IgD-negative memory B cell (primary cell): ENCODE measurements around the gene AGTR1. TPM values are rescaled to one million over a fixed set of nuclear protein-coding genes. Genes with fewer than 3 reads are reported as not detected.

Experiments
- H3K27ac Mint-ChIP-seq, 3 donors: one replicate each; pipeline ENCODE4 v1.8.0; 2020 to 2022; ENCODE audit warnings: mild to moderate bottlenecking in 3 of 3, mixed read lengths in 3 of 3, moderate library complexity in 1 of 3
- H3K27me3 Mint-ChIP-seq: one replicate; pipeline ENCODE4 v1.8.0; 2021; ENCODE audit warnings: mixed read lengths
- H3K36me3 Mint-ChIP-seq: one replicate; pipeline ENCODE4 v1.8.0; 2020; ENCODE audit warnings: mild to moderate bottlenecking, mixed read lengths
- H3K4me1 Mint-ChIP-seq, 3 donors: one replicate each; pipeline ENCODE4 v1.8.0; 2020 to 2022; ENCODE audit warnings: mixed read lengths in 3 of 3, mild to moderate bottlenecking in 1 of 3
- H3K4me3 Mint-ChIP-seq, 4 donors: one replicate each; pipeline ENCODE4 v1.8.0; 2020 to 2022; ENCODE audit warnings: mild to moderate bottlenecking in 4 of 4, mixed read lengths in 4 of 4, moderate library complexity in 3 of 4
- H3K9me3 Mint-ChIP-seq, 3 donors: one replicate each; pipeline ENCODE4 v1.8.0; 2020 to 2021; ENCODE audit warnings: mixed read lengths in 3 of 3, mild to moderate bottlenecking in 1 of 3
- polyA plus RNA-seq: library from polyadenylated mRNA; unstranded; fragments of 300-500 nt; fragmentation: Illumina TruSeq; gene quantifications from one replicate; pipeline ENCODE4 v1.2.3, GENCODE V29; 2021

AGTR1 gene
- not detected for polyA plus RNA-seq

DNA sequence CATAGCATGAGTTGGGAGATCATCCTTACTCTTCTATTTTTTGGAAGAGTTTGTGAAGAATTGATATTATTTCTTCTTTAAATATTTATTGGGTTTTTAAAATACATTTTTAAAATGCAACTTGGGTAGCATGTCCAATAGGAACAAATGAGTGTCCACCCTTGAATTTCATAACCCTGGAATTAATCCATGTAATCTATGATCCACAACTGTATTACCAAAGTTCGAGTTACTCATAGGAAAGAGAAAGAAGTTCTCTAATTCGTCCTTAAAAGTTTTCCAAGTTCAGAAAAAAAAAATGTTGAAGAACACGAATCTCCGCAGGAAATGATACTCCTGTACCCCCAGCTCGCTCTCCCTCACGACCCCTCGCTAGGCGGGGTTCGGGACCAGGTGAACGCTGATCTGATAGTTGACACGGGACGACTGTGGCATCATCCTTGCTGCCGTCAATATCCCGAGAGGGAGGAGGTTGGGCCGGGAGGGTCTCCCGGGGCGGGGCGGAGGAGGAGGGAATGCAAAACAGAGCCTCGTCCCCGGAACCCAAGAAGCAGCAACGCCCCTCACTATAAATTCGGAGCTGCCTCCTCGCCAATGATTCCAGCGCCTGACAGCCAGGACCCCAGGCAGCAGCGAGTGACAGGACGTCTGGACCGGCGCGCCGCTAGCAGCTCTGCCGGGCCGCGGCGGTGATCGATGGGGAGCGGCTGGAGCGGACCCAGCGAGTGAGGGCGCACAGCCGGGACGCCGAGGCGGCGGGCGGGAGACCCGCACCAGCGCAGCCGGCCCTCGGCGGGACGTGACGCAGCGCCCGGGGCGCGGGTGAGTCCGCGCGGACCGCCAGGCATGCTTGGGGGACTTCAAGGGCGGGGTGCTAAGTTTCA lies at the start of gene AGTR1:
Gene AGTR1, plus strand, starts transcription at position 598 of the 884 bp plus-strand sequence. CDS start 43,133 bp downstream, outside the sequence.
- no peak within 1 kb of the TSS for H3K27ac Mint-ChIP-seq
- no peaks in the 10 kb centered on the region for H3K36me3 Mint-ChIP-seq
- peaks cover 15% of the 10 kb centered on the region for H3K27me3 Mint-ChIP-seq
- H3K4me3 Mint-ChIP-seq, result peak within 1 kb of the TSS in 1 of 4 donors; percentile 30
- peaks cover 0 to 3% (median 2%) of the 10 kb centered on the region in 3 donors for H3K9me3 Mint-ChIP-seq
- H3K4me1 Mint-ChIP-seq, result no peaks in the 10 kb centered on the region

DNA sequence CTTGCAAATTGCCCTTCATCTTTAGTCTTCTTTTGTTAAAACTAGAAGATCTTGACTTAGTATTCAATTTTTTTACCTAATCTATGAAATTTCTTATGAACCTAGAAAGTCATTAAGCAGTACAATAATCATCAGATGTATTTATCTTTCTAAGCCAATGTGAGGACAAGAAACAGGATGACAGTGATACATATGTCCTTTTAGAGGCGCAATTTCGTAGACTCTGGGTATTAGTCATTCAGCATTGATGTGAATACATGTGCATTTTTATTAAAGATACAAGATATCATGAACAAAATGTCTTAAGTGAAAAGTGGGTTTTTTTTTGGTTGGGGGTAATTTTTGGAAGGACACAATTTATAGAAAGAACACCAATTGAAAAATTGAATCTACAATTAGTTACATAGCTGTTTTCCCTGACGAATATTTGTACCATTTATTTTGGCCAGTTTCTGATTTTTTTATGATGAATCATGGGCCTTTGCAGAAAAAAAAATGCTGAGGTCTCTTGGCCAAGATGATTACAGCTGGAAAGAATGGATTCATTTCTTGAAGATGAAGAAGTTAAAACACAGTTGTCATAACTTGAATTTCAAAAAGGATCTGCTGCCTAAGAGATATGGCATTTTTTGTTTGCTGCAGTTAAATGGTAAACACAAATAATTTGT lies 48.9 kb upstream of the AGTR1 start:
- H3K27me3 Mint-ChIP-seq, result no peaks in the 10 kb centered on the region
- no peak overlapping the region for H3K4me3 Mint-ChIP-seq
- no peaks in the 10 kb centered on the region for H3K36me3 Mint-ChIP-seq
- peaks cover 0 to 1% (median 0%) of the 10 kb centered on the region in 3 donors for H3K9me3 Mint-ChIP-seq
- H3K27ac Mint-ChIP-seq, result no peak overlapping the region
- no peaks in the 10 kb centered on the region for H3K4me1 Mint-ChIP-seq

DNA sequence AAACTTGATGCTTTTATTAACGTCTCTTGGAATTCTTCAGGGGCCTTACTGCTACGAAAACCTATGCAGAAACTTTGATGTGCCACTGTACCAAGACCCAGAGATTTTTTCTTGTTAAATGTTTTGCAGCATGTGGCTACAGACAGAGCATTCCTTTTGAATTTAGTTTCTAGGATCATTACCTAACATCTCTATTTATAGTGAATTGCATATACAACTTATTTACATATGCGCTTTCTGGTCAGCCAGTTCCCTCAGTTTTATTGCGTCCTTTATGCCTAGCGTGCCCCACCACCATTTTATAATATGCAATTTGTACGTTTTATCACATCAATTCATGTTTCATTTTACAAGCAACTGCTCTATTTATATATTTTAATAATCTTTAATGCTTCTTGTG lies 46.2 kb upstream of the AGTR1 start:
- Mint-ChIP-seq H3K27ac (no peak overlapping the region), H3K36me3 (no peaks in the 10 kb centered on the region), H3K9me3 (no peaks in the 10 kb centered on the region), H3K27me3 (no peaks in the 10 kb centered on the region), H3K4me3 (no peak overlapping the region), H3K4me1 (no peaks in the 10 kb centered on the region)

DNA sequence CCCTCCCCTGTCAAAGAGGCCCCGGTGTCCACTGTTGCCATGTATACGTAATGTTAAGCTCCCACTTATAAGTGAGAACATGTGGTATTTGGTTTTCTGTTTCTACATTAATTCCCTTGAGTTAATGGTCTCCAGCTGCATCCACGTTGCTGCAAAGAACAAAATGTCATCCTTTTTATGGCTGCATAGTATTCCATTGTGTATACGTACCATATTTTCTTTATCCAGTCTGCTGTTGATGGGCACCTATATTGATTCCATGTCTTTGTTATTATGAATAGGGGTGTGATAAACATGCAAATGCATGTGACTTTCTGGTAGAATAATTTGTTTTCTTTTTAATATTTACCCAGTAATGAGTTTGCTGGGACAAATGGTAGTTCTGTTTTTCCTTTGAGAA lies 43.3 kb upstream of the AGTR1 start:
- no peak overlapping the region for H3K4me3 Mint-ChIP-seq
- H3K36me3 Mint-ChIP-seq, result no peaks in the 10 kb centered on the region
- H3K27ac Mint-ChIP-seq, result no peak overlapping the region
- H3K27me3 Mint-ChIP-seq, result peaks cover 2% of the 10 kb centered on the region
- no peaks in the 10 kb centered on the region for H3K4me1 Mint-ChIP-seq
- no peaks in the 10 kb centered on the region for H3K9me3 Mint-ChIP-seq

DNA sequence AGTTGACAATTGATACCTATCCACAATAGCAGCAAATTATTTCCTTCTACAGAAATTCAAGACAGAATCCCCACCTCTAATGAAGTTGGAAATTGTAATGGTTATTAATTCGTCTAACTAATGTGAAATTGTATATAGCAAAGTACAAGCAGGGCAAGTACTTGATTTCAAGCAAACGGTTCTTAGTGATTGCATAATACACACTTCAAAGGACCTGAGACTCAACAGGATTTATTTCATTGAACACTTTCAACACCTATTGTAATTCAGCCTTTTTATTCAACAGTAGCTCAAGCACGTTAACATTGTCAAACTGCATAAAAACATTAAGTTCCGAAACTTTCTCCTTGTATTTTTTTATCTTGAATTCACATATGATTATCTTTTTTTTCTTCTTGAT lies 40.2 kb upstream of the AGTR1 start:
- Mint-ChIP-seq H3K4me3 (no peak overlapping the region), H3K27me3 (peaks cover 3% of the 10 kb centered on the region), H3K27ac (no peak overlapping the region), H3K9me3 (peaks cover 0 to 1% (median 0%) of the 10 kb centered on the region in 3 donors), H3K4me1 (no peaks in the 10 kb centered on the region), H3K36me3 (no peaks in the 10 kb centered on the region)

DNA sequence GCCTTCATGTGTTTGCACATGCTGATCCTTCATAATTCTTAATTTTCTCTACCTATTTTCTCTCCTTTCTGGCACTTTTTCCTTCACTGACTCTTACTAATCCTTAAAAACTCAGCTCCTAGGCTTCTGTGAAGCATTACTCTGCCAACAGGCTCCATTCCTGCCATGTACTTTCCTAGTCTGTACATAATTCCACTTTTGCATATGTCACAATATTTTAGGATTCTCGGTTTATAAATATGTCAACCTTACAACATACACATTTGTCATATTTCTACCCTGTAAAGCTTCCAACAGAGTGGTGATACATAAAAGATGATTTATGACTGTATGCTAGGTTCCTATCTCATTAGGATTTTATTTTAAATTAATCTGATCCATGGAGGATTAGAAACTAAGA lies 38.2 kb upstream of the AGTR1 start:
- no peaks in the 10 kb centered on the region for H3K4me1 Mint-ChIP-seq
- H3K9me3 Mint-ChIP-seq, result peaks cover 0 to 1% (median 0%) of the 10 kb centered on the region in 3 donors
- H3K27ac Mint-ChIP-seq, result no peak overlapping the region
- H3K36me3 Mint-ChIP-seq, result no peaks in the 10 kb centered on the region
- peaks cover 3% of the 10 kb centered on the region for H3K27me3 Mint-ChIP-seq
- no peak overlapping the region for H3K4me3 Mint-ChIP-seq

DNA sequence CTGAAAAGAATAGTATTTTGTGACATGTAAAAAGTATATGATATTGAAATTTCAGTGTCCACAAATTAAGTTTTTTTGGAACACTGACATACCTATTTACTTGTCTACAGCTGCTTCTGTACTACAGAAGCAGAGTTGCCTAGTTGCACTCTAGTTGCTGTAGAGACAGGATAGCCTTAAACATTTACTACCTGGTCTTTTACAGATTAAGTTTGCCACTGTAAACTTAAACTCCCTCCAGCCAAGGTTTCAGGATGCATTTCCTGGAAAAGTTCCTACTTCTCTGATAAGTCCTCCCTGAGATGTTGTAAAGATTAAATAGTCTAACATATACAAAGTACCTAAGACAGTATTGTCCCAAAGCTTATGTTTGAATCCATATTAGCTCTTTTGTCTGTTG lies 17.4 kb upstream of the AGTR1 start:
- H3K4me1 Mint-ChIP-seq, result no peaks in the 10 kb centered on the region
- H3K27ac Mint-ChIP-seq, result no peak overlapping the region
- H3K27me3 Mint-ChIP-seq, result no peaks in the 10 kb centered on the region
- H3K36me3 Mint-ChIP-seq, result no peaks in the 10 kb centered on the region
- H3K9me3 Mint-ChIP-seq, result no peaks in the 10 kb centered on the region
- H3K4me3 Mint-ChIP-seq, result no peak overlapping the region

DNA sequence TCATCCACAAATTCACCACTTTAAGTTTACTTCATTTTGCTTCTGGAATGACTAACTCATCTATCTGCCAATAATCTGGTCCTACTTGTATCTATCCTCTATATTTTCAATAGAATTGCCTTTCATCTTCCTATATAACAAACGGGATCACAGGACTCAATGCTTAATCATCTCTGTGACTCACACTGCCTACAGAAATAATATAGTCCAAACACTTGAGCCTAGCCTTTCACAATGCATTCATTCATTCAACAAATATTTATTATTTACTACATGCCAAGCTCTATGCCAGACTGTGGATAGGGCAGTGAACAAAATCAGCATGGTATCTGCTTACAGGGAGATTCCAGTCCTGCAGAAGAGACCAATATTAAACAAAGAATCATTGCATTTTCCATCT lies 16.6 kb upstream of the AGTR1 start:
- Mint-ChIP-seq H3K4me3 (no peak overlapping the region), H3K36me3 (no peaks in the 10 kb centered on the region), H3K27me3 (no peaks in the 10 kb centered on the region), H3K9me3 (no peaks in the 10 kb centered on the region), H3K27ac (no peak overlapping the region), H3K4me1 (no peaks in the 10 kb centered on the region)

DNA sequence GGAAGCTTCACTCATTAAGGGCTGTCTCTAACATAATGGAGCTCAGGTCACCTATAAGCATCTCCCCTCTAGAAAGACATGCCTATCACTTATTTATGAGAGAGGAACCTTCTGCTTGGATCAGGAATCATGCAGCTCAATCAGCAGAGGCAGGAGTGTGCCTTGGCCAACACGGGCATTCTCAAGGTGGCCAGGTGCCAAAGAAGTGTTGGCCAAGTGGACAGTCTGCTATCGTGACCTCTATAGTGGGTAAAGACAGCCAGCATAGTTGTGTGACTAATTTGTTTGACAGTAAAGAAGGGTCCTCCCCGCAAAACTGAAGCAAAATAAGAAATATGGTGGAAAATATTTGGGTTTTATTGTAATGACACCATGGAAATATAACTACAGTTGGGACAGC lies 14.7 kb upstream of the AGTR1 start:
- H3K27ac Mint-ChIP-seq, result no peak overlapping the region
- no peaks in the 10 kb centered on the region for H3K27me3 Mint-ChIP-seq
- H3K4me3 Mint-ChIP-seq, result no peak overlapping the region
- H3K4me1 Mint-ChIP-seq, result no peaks in the 10 kb centered on the region
- H3K9me3 Mint-ChIP-seq, result peaks cover 0 to 1% (median 0%) of the 10 kb centered on the region in 3 donors
- H3K36me3 Mint-ChIP-seq, result no peaks in the 10 kb centered on the region

DNA sequence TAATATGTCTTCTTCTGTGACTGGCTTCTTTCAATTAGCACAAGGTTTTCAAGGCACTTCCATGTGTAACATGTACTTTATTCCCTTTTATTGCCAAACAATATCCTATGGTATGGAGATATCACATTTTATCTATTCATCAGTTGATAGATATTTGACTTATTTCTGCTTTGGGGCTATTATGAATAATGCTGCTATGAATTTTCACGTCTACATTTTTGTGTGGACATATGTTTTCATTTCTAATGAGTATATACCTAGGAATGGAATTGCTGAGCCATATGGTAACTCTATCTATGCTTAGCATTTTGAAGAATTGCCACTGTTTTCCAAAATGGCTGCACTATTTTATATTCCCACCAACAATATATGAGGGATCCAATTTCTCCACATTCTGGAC lies 3.6 kb upstream of the AGTR1 start:
- Mint-ChIP-seq H3K27me3 (peaks cover 15% of the 10 kb centered on the region), H3K4me3 (no peak overlapping the region), H3K36me3 (no peaks in the 10 kb centered on the region), H3K4me1 (no peaks in the 10 kb centered on the region), H3K9me3 (peaks cover 0 to 5% (median 0%) of the 10 kb centered on the region in 3 donors), H3K27ac (no peak overlapping the region)

DNA sequence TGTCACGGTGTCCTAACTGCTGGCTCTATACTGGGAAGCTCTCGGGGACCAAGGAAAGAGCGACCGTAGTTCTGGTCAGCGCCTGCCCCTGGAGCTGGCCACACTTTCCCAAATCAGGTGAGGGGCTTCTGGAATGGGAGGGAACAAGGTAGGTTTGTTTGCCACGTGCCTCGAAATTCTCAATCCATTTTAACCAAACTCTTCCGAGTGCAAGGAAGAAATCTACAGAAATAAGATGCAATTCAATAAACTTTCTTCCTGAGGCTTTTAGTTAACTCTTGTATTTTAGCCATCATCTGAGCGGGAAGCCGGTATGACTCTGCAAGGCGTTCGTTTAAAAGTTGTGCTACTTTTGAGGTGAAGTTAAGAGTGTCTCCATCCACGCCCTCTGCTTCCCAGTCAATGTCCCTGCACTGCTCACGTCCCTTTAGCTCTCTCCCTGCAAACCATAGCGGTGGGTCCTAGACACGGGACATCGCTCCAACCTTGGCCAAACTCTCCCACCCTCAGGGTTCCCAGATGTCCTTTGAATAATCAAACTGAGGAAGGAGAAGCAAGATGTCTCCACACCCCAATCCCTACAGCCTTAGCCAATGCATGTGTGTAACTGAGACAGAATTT lies 597 bp downstream of the AGTR1 start:
- Mint-ChIP-seq H3K36me3 (no peaks in the 10 kb centered on the region), H3K27ac (no peak overlapping the region), H3K4me3 (no peak overlapping the region), H3K27me3 (peaks cover 15% of the 10 kb centered on the region), H3K9me3 (peaks cover 0 to 4% (median 3%) of the 10 kb centered on the region in 3 donors), H3K4me1 (no peaks in the 10 kb centered on the region)

DNA sequence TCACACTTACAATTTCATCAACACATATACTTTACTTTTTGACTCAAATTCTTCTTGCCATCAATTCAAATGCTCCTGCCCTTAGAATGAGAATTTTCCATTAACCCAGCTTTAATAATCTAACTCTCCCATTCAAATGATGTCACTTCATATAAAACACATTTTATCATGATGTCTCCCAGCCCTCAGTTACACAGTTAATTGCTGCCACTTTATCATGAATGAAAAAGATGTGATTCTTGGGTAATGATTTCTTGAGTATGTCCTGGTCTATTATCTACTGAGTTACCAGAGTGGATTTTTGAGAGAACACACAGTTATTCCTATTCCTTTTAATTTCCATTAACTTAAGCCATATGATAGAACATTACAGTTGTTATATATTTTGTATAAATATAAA lies 7.6 kb downstream of the AGTR1 start:
- Mint-ChIP-seq H3K9me3 (peaks cover 1 to 3% (median 2%) of the 10 kb centered on the region in 3 donors), H3K27me3 (no peaks in the 10 kb centered on the region), H3K4me3 (no peak overlapping the region), H3K4me1 (no peaks in the 10 kb centered on the region), H3K27ac (no peak overlapping the region), H3K36me3 (no peaks in the 10 kb centered on the region)

DNA sequence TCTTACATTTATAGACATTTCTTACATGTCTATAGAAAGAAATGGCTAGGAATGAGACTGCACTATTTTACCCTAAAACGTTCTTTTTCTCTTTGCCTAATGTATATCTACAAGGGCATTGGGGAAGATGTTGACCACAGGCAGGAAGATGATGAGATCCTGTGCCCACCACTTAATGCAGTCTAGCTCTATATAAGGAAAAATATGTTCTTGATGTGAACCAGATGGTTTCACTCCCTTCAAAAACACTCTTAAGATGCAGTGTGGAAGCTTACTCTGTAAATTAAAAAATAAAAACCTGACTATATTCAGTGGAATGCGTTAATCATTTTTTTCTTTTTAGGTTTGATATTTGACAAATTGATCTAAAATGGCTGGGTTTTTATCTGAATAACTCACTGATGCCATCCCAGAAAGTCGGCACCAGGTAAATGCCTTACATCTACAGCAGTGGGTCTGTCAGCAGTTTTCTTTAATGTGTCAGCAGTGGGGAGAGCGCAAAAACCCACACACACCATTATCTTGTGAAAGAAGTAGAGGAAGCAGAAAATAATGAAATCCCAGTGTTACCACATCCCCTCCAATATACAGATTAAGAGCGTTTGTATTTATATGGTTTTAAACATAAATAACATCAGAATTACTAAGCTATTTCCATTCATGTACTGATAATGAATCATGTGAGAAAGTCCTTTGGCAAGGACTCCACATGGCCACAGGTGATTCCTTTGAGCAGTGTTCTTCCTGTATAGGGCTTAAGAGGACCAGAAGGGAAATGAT lies 10.1 kb downstream of the AGTR1 start:
- no peak overlapping the region for H3K4me3 Mint-ChIP-seq
- H3K27me3 Mint-ChIP-seq, result no peaks in the 10 kb centered on the region
- no peaks in the 10 kb centered on the region for H3K36me3 Mint-ChIP-seq
- no peak overlapping the region for H3K27ac Mint-ChIP-seq
- H3K9me3 Mint-ChIP-seq, result peaks cover 0 to 1% (median under 1%) of the 10 kb centered on the region in 3 donors
- H3K4me1 Mint-ChIP-seq, result no peaks in the 10 kb centered on the region

DNA sequence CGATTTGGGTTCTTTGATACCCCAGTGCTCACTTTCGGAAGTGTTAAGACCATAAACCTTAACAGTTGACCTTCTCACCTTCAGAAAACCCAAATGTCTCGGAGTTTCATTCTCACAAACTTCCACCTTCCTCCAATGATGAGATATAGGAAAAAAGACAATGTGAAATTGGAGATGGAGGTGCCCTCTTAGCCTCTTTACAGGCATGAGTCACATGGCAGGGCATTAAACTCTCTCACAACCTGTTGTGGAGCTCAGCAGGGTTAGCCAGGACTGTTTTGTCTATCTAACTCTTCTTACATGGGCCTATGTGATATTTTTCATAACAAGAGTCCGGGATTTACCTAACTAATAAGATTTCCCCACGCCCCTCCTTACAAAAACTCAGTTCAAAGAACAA lies 10.7 kb downstream of the AGTR1 start:
- Mint-ChIP-seq H3K9me3 (peaks cover 0 to 1% (median 0%) of the 10 kb centered on the region in 3 donors), H3K4me3 (no peak overlapping the region), H3K4me1 (no peaks in the 10 kb centered on the region), H3K27me3 (no peaks in the 10 kb centered on the region), H3K27ac (no peak overlapping the region), H3K36me3 (no peaks in the 10 kb centered on the region)
